H1 (cell line): ENCODE results near the gene TNFAIP2. TPM values are rescaled to one million over a fixed set of nuclear protein-coding genes. Genes with fewer than 3 reads are reported as not detected.

Experiments used
- CTCF ChIA-PET: fragments of 300-600 bp; sonication (Branson Sonifier 250); formaldehyde crosslinking; loops from one replicate; lab custom pipeline; 2021; ENCODE audit not compliant: partially characterized antibody; lab: Charles Lee
- POLR2A ChIA-PET: fragments of 300-600 bp; sonication (Branson Sonifier 250); formaldehyde crosslinking; loops from one replicate; lab custom pipeline; 2021; ENCODE audit warnings: inconsistent platforms; ENCODE audit not compliant: partially characterized antibody; lab: Charles Lee
- DNase-seq, 2 experiments: peaks; one replicate each; pipeline versions ENCODE4 v3.0.0 to v3.0.0-alpha.2; 2010 to 2022; ENCODE audit warnings: low spot score in 2 of 2, low read depth in 1 of 2, mixed read lengths in 1 of 2
- FAIRE-seq: peaks from 2 replicates; lab custom pipeline; 2011; peaks lifted over from hg19 to GRCh38; lab: Jason Lieb, UNC
- H2AFZ ChIP-seq: 2 replicates; pipeline ENCODE4 v1.8.1; 2012; ENCODE audit warnings: low read length, inconsistent platforms
- H2AK5ac ChIP-seq: 2 replicates; pipeline ENCODE4 v1.6.1; 2013; ENCODE audit warnings: low read depth, low read length
- H2BK120ac ChIP-seq: replicated peaks from 2 replicates; pipeline ENCODE3; 2013; ENCODE audit warnings: low read depth, low read length, inconsistent platforms
- H2BK12ac ChIP-seq: 2 replicates; pipeline ENCODE4 v1.6.1; 2013; ENCODE audit warnings: low read depth, low read length
- H2BK15ac ChIP-seq: 2 replicates; pipeline ENCODE4 v1.6.1; 2013; ENCODE audit warnings: low read length
- H2BK20ac ChIP-seq: 2 replicates; pipeline ENCODE4 v1.6.1; 2013; ENCODE audit warnings: low read length
- H2BK5ac ChIP-seq: 2 replicates; pipeline ENCODE4 v1.6.1; 2013; ENCODE audit warnings: low read depth, low read length
- H3K14ac ChIP-seq: 2 replicates; pipeline ENCODE4 v1.6.1; 2013; ENCODE audit warnings: inconsistent platforms; ENCODE audit not compliant: insufficient read length
- H3K18ac ChIP-seq: 2 replicates; pipeline ENCODE4 v1.6.1; 2013; ENCODE audit warnings: low read length; ENCODE audit errors: extremely low read depth
- H3K23ac ChIP-seq: 2 replicates; pipeline ENCODE4 v1.6.1; 2013; ENCODE audit warnings: inconsistent platforms; ENCODE audit not compliant: insufficient read length
- H3K23me2 ChIP-seq: 2 replicates; pipeline ENCODE4 v1.6.1; 2013; ENCODE audit warnings: low read depth, low read length
- H3K27ac ChIP-seq: 2 replicates; pipeline ENCODE4 v1.6.1; 2011; ENCODE audit warnings: low read depth, low read length, inconsistent platforms
- H3K27me3 ChIP-seq, 4 experiments: replicated peaks in 1 of 4; 1 replicate in 1 of 4; 2 replicates in 3 of 4; pipeline versions ENCODE4 v1.6.1 to v1.8.1; 2011 to 2013; ENCODE audit warnings: low read length in 3 of 4, mild to moderate bottlenecking in 3 of 4, inconsistent platforms in 2 of 4, mixed read lengths in 2 of 4, moderate library complexity in 1 of 4; ENCODE audit not compliant: control insufficient read depth in 3 of 4, insufficient read depth in 3 of 4; ENCODE audit errors: extremely low read depth in 1 of 4
- H3K36me3 ChIP-seq, 4 experiments: 2 replicates each; pipeline versions ENCODE4 v1.6.1 to v1.8.1; 2011 to 2013; ENCODE audit warnings: mild to moderate bottlenecking in 4 of 4, low read length in 3 of 4, moderate library complexity in 2 of 4, control low read depth in 1 of 4, inconsistent platforms in 1 of 4; ENCODE audit not compliant: insufficient read depth in 4 of 4, control insufficient read depth in 2 of 4
- H3K4ac ChIP-seq: replicated peaks from 2 replicates; pipeline ENCODE3; 2013; ENCODE audit warnings: low read length, low read depth, mixed read lengths, inconsistent platforms; ENCODE audit not compliant: insufficient read length
- H3K4me1 ChIP-seq, 4 experiments: replicated peaks in 1 of 4; 1 replicate in 1 of 4; 2 replicates in 3 of 4; pipeline versions ENCODE4 v1.6.1 to v1.8.1; 2011 to 2013; ENCODE audit warnings: low read length in 3 of 4, inconsistent platforms in 2 of 4, mixed read lengths in 1 of 4; ENCODE audit not compliant: insufficient read depth in 4 of 4, control insufficient read depth in 3 of 4
- H3K4me2 ChIP-seq, 2 experiments: 2 replicates each; pipeline versions ENCODE4 v1.6.1 to v1.8.1; 2011 to 2013; ENCODE audit warnings: low read depth in 2 of 2, low read length in 2 of 2, control low read depth in 1 of 2, inconsistent platforms in 1 of 2, mild to moderate bottlenecking in 1 of 2; ENCODE audit not compliant: insufficient read depth in 1 of 2
- H3K4me3 ChIP-seq, 4 experiments: fragments of 200-600, 300-600 bp in 1 of 4; sonication (generic), shearing (Covaris generic), sonication (Bioruptor Twin) in 1 of 4; 2 replicates each; pipeline versions ENCODE4 v1.5.1 to v1.8.1; 2011 to 2016; ENCODE audit warnings: low read length in 4 of 4, low read depth in 3 of 4, control low read depth in 2 of 4, inconsistent platforms in 2 of 4, mild to moderate bottlenecking in 2 of 4, mixed read lengths in 1 of 4, moderate library complexity in 1 of 4; ENCODE audit not compliant: insufficient read depth in 2 of 4; ENCODE audit errors: extremely low read depth in 1 of 4
- H3K56ac ChIP-seq: replicated peaks from 2 replicates; pipeline ENCODE3; 2013; ENCODE audit warnings: low read depth, mild to moderate bottlenecking, mixed read lengths, low read length, inconsistent platforms; ENCODE audit not compliant: insufficient read length
- H3K79me1 ChIP-seq: 2 replicates; pipeline ENCODE4 v1.6.1; 2013; ENCODE audit warnings: low read depth, low read length, control low read depth
- H3K79me2 ChIP-seq, 2 experiments: 2 replicates each; pipeline versions ENCODE4 v1.6.1 to v1.8.1; 2012 to 2013; ENCODE audit warnings: low read length in 2 of 2, mild to moderate bottlenecking in 2 of 2, inconsistent platforms in 1 of 2; ENCODE audit not compliant: insufficient read depth in 2 of 2, control insufficient read depth in 1 of 2
- H3K9ac ChIP-seq, 4 experiments: replicated peaks in 1 of 4; 1 replicate in 1 of 4; 2 replicates in 3 of 4; pipeline versions ENCODE4 v1.6.1 to v1.8.1; 2011 to 2013; ENCODE audit warnings: low read depth in 3 of 4, low read length in 3 of 4, control low read depth in 2 of 4, mild to moderate bottlenecking in 2 of 4, moderate library complexity in 2 of 4, inconsistent platforms in 1 of 4; ENCODE audit errors: extremely low read depth in 1 of 4
- H3K9me3 ChIP-seq, 2 experiments: 2 replicates each; pipeline versions ENCODE4 v1.6.1 to v1.8.1; 2012 to 2013; ENCODE audit warnings: mild to moderate bottlenecking in 2 of 2, moderate library complexity in 2 of 2, control low read depth in 1 of 2, inconsistent platforms in 1 of 2, low read depth in 1 of 2, low read length in 1 of 2, mixed read lengths in 1 of 2; ENCODE audit not compliant: insufficient read depth in 2 of 2
- H4K20me1 ChIP-seq, 2 experiments: replicated peaks in 1 of 2; 2 replicates each; pipeline versions ENCODE3 to v1.8.1; 2011 to 2013; ENCODE audit warnings: inconsistent platforms in 2 of 2, low read length in 2 of 2, mild to moderate bottlenecking in 1 of 2; ENCODE audit not compliant: insufficient read depth in 2 of 2, control insufficient read depth in 1 of 2
- H4K5ac ChIP-seq: 2 replicates; pipeline ENCODE4 v1.6.1; 2013; ENCODE audit warnings: low read length, low read depth, mixed read lengths, inconsistent platforms; ENCODE audit not compliant: insufficient read length
- H4K8ac ChIP-seq: 2 replicates; pipeline ENCODE4 v1.8.0; 2013; ENCODE audit warnings: mild to moderate bottlenecking, moderate library complexity, low read length, inconsistent platforms; ENCODE audit not compliant: insufficient read depth; ENCODE audit errors: extremely low read depth
- H4K91ac ChIP-seq: replicated peaks from 2 replicates; pipeline ENCODE3; 2013; ENCODE audit warnings: low read length, mixed read lengths, inconsistent platforms; ENCODE audit not compliant: insufficient read length
- ASH2L ChIP-seq: fragments of 200-600, 300-600 bp; sonication (generic); IDR thresholded peaks from one replicate; pipeline ENCODE4 v1.7.1; 2017; ENCODE audit warnings: low read length
- BACH1 ChIP-seq: IDR thresholded peaks from 2 replicates; pipeline ENCODE4 v1.6.1; 2012; ENCODE audit warnings: low read length, improper control_type of control experiment
- CHD2 ChIP-seq: IDR thresholded peaks from 2 replicates; pipeline ENCODE4 v1.6.1; 2012; ENCODE audit warnings: low read length, improper control_type of control experiment
- CREB1 ChIP-seq: IDR thresholded peaks from 2 replicates; pipeline ENCODE4 v1.6.1; 2012; ENCODE audit warnings: inconsistent platforms
- EGR1 ChIP-seq: IDR thresholded peaks from 2 replicates; pipeline ENCODE4 v1.6.1; 2011; ENCODE audit warnings: low read depth, low read length, borderline replicate concordance
- EZH2 ChIP-seq: fragments of 200-600 bp; sonication (generic); IDR thresholded peaks from 2 replicates; pipeline ENCODE4 v1.7.1; 2012; ENCODE audit warnings: low read depth, mild to moderate bottlenecking, moderate library complexity, low read length, inconsistent platforms; ENCODE audit not compliant: severe bottlenecking
- FOSL1 ChIP-seq: IDR thresholded peaks from 2 replicates; pipeline ENCODE4 v1.6.1; 2011; ENCODE audit warnings: mild to moderate bottlenecking, low read depth, low read length, moderate library complexity; ENCODE audit not compliant: insufficient read depth
- JUN ChIP-seq: IDR thresholded peaks from 2 replicates; pipeline ENCODE4 v1.6.1; 2011; ENCODE audit warnings: low read depth, mild to moderate bottlenecking, improper control_type of control experiment, low read length
- RAD21 ChIP-seq, 2 experiments: IDR thresholded peaks in 1 of 2; conservative IDR thresholded peaks in 1 of 2; 2 replicates each; pipeline ENCODE4 v1.6.1; 2011; ENCODE audit warnings: low read depth in 2 of 2, low read length in 2 of 2, improper control_type of control experiment in 1 of 2, inconsistent platforms in 1 of 2, mild to moderate bottlenecking in 1 of 2, moderate library complexity in 1 of 2
- RXRA ChIP-seq: IDR thresholded peaks from 2 replicates; pipeline ENCODE4 v1.6.1; 2011; ENCODE audit warnings: low read depth, mild to moderate bottlenecking, low read length, moderate library complexity; ENCODE audit not compliant: insufficient read depth
- SP1 ChIP-seq: IDR thresholded peaks from 2 replicates; pipeline ENCODE4 v1.6.1; 2011; ENCODE audit warnings: low read depth, low read length
- TAF7 ChIP-seq: optimal IDR thresholded peaks from 2 replicates; pipeline ENCODE3; 2011; ENCODE audit warnings: low read depth, mild to moderate bottlenecking, inconsistent platforms, low read length, moderate library complexity, borderline replicate concordance
- WGBS, 2 experiments: shearing (Covaris generic) in 1 of 2; methylation state at CpG; one replicate each; pipeline versions ENCODE4 v1.1.6 to v1.1.7; 2013 to 2015; ENCODE audit warnings: low lambda C conversion rate in 2 of 2, mixed read lengths in 2 of 2, inconsistent platforms in 1 of 2, low coverage in 1 of 2, missing lambda C conversion rate in 1 of 2; ENCODE audit not compliant: insufficient replicate concordance in 2 of 2, insufficient coverage in 1 of 2, insufficient read length in 1 of 2; ENCODE audit errors: extremely low coverage in 1 of 2, missing lambda C conversion rate in 1 of 2; 5-methylcytosine and 5-hydroxymethylcytosine counted together
- polyA plus RNA-seq, 7 experiments: library from polyadenylated mRNA; depleted of rRNA in 3 of 7; stranded (reverse) in 5 of 7; unstranded in 2 of 7; fragments of >200 nt in 5 of 7; fragments of 200-250 nt in 2 of 7; gene quantifications; 1 replicate in 5 of 7; 2 replicates in 1 of 7; 4 replicates in 1 of 7; pipeline versions ENCODE4 v1.2.1 to v1.2.3, GENCODE V29; 2011 to 2013; ENCODE audit warnings: missing spikeins in 2 of 7, mixed read lengths in 2 of 7
- total RNA-seq: library from RNA; stranded (reverse); fragmentation: NEBNext Ultra II Directional; extraction: Animal tissue kit (Norgen Biotek cat#: 25700); gene quantifications from 2 replicates; pipeline ENCODE4 v1.2.1, GENCODE V29; 2021
- TF ChIP-seq, protein P1 (sequence below): IDR thresholded peaks from 2 replicates; pipeline ENCODE4 v1.6.1; 2011; ENCODE audit warnings: low read length, improper control_type of control experiment
- TF ChIP-seq, protein P2 (sequence below): IDR thresholded peaks from 2 replicates; pipeline ENCODE4 v1.6.1; 2012; ENCODE audit warnings: inconsistent platforms

TNFAIP2 gene
- total and polyA plus RNA-seq, 2 of the 8 experiments (the other 6 are each of a cell fraction or from before 2014, with no cell fraction given) = 28.3 to 34.5 TPM

DNA sequence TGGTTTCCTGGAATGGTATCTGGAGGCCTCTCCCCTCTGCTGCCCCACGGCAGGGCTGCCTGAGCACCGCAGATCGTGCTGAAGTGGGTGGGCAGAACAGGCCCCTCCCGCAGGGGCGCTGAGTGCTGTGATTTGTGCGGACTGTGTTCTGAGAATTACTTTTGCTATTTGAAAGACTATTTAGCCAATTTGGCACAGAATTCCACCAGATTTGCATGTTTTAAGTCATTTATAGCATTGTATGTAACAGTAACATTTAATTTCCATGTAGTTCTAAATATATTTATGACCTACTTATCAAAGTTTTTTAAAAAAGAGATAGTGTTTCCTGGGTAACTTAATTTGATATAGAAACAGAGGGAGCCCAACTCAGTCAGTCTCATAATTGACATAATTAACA, 55.3 kb downstream of the TNFAIP2 start:
- Histone ChIP-seq H2BK20ac (no peak overlapping the region), H4K8ac (no peak overlapping the region), H3K23me2 (no peaks in the 10 kb centered on the region), H3K79me2 (no peaks in the 10 kb centered on the region), H3K56ac (no peak overlapping the region), H2BK5ac (no peak overlapping the region), H3K4me2 (no peak overlapping the region), H2BK120ac (no peak overlapping the region), H3K9ac (no peak overlapping the region), H3K27ac (no peak overlapping the region), H3K36me3 (no peaks in the 10 kb centered on the region), H3K23ac (no peak overlapping the region), H3K18ac (no peak overlapping the region), H3K79me1 (no peaks in the 10 kb centered on the region), H4K5ac (no peak overlapping the region), H4K20me1 (no peaks in the 10 kb centered on the region), H2AFZ (no peak overlapping the region), H3K4me3 (no peak overlapping the region), H3K4me1 (no peaks in the 10 kb centered on the region), H4K91ac (no peak overlapping the region), H3K9me3 (peaks cover 11% of the 10 kb centered on the region in 2 experiments; a peak in 2 of 4 replicates), H2BK15ac (no peak overlapping the region), H2BK12ac (no peak overlapping the region), H3K27me3 (no peaks in the 10 kb centered on the region), H3K14ac (no peak overlapping the region), H2AK5ac (no peak overlapping the region), H3K4ac (no peak overlapping the region)
- 91% methylated on average over 6 of the region's 6 CpGs; no CpG with 5 or more reads in 1 of the 2 experiments for WGBS, 2 experiments
- DNase-seq (no peak), FAIRE-seq (no peak)
- POLR2A ChIA-PET = no interaction called here
- CTCF ChIA-PET = interaction anchor here (0.9 to 3.6 kb wide), 4 partner anchors 9 to 74 kb away, joined by 3 to 22 read pairs (median 7); no protein-coding TSS in a partner anchor
- no peak for TF ChIP-seq SP1
- no peak for TF ChIP-seq CREB1
- no peak for TF ChIP-seq RAD21 (IDR thresholded peaks at IDR 0.05 in 1 of 2, conservative IDR thresholded peaks at IDR 0.05 in 1 of 2; ENCODE audit: low read depth in 2 of 2, low read length in 2 of 2)
- TF ChIP-seq ASH2L = no peak
- no peak for TF ChIP-seq BACH1
- TF ChIP-seq FOSL1 = no peak
- TF ChIP-seq, protein P1, sequence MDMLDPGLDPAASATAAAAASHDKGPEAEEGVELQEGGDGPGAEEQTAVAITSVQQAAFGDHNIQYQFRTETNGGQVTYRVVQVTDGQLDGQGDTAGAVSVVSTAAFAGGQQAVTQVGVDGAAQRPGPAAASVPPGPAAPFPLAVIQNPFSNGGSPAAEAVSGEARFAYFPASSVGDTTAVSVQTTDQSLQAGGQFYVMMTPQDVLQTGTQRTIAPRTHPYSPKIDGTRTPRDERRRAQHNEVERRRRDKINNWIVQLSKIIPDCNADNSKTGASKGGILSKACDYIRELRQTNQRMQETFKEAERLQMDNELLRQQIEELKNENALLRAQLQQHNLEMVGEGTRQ = no peak
- TF ChIP-seq, protein P2, sequence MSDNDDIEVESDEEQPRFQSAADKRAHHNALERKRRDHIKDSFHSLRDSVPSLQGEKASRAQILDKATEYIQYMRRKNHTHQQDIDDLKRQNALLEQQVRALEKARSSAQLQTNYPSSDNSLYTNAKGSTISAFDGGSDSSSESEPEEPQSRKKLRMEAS = no peak
- no peak for TF ChIP-seq EZH2
- no peak for TF ChIP-seq TAF7
- no peak for TF ChIP-seq JUN
- TF ChIP-seq CHD2 = no peak
- no peak for TF ChIP-seq RXRA
- no peak for TF ChIP-seq EGR1
